Measurements from ENCODE around the gene MT1X.
A peak's percentile ranks its signal among the peaks of the same experiment; 100 is the strongest.

Gene MT1X

DNA sequence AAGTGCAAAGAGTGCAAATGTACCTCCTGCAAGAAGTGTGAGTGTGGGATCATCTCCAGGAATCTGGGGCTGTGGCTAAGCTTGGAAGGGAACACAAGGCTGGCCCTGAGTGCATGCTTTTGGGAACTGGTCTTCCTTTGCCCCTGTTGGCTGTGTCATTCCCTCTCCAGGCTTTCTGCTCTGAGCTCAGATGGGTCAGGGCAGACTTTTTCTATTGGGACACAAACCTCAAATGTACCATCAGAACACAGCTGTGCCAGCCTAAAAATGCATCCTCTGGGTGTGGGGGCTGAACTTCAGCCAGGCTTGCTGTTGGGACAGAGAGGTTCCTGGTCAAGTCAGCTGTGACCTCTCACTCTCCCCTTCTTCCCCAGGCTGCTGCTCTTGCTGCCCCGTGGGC is 29.7 kb upstream of the MT1X start:
- H2AFZ ChIP-seq (ENCODE audit: low read length) = no peak overlapping the region
- no peaks in the 10 kb centered on the region for H3F3A ChIP-seq (ENCODE audit: insufficient read depth, low read length)

GRCh38 chr16:56653218-56653617 is 29.1 kb upstream of the MT1X start:
- Histone ChIP-seq H3K9ac (ENCODE audit: low read length) (no peak overlapping the region), H3K4me2 (ENCODE audit: low read depth, low read length) (no peak overlapping the region), H3K4me1 (ENCODE audit: low read length) (no peaks in the 10 kb centered on the region), H2AFZ (ENCODE audit: low read length) (no peak overlapping the region), H4K20me1 (ENCODE audit: insufficient read depth, low read length) (no peaks in the 10 kb centered on the region), H3F3A (ENCODE audit: insufficient read depth, low read length) (no peaks in the 10 kb centered on the region), H3K9me2 (replicated peaks; ENCODE audit: insufficient read depth, low read length) (no peaks in the 10 kb centered on the region), H3K27me3 (replicated peaks; ENCODE audit: insufficient read depth, low read length) (peaks cover 45% of the 10 kb centered on the region), H3K27ac (ENCODE audit: low read length) (no peak overlapping the region), H3K4me3 (ENCODE audit: low read length) (no peak overlapping the region), H3K9me3 (replicated peaks; ENCODE audit: insufficient read depth, low read length) (no peaks in the 10 kb centered on the region), H3K36me3 (replicated peaks; ENCODE audit: insufficient read depth, low read length) (no peaks in the 10 kb centered on the region), H3K79me2 (ENCODE audit: low read length) (no peaks in the 10 kb centered on the region)
- TF ChIP-seq EZH2phosphoT487 (IDR thresholded peaks at IDR 0.05; ENCODE audit: low read length) (no peak), EZH2 (optimal IDR thresholded peaks at IDR 0.05; ENCODE audit: low read depth, low read length) (no peak), CTCF (IDR thresholded peaks at IDR 0.05; ENCODE audit: low read length) (no peak)
- DNase-seq = no peak

More for the DNA sequence above, 29.7 kb upstream of the MT1X start:
- no peak for DNase-seq
- Histone ChIP-seq H3K27me3 (replicated peaks; ENCODE audit: insufficient read depth, low read length) (peaks cover 45% of the 10 kb centered on the region), H3K79me2 (ENCODE audit: low read length) (no peaks in the 10 kb centered on the region), H3K4me1 (ENCODE audit: low read length) (no peaks in the 10 kb centered on the region), H3K36me3 (replicated peaks; ENCODE audit: insufficient read depth, low read length) (no peaks in the 10 kb centered on the region), H3K9ac (ENCODE audit: low read length) (no peak overlapping the region), H3K4me2 (ENCODE audit: low read depth, low read length) (no peak overlapping the region), H3K9me3 (replicated peaks; ENCODE audit: insufficient read depth, low read length) (no peaks in the 10 kb centered on the region), H4K20me1 (ENCODE audit: insufficient read depth, low read length) (no peaks in the 10 kb centered on the region), H3K9me2 (replicated peaks; ENCODE audit: insufficient read depth, low read length) (no peaks in the 10 kb centered on the region), H3K27ac (ENCODE audit: low read length) (no peak overlapping the region), H3K4me3 (ENCODE audit: low read length) (no peak overlapping the region)
- TF ChIP-seq EZH2 (optimal IDR thresholded peaks at IDR 0.05; ENCODE audit: low read depth, low read length) (no peak), EZH2phosphoT487 (IDR thresholded peaks at IDR 0.05; ENCODE audit: low read length) (no peak), CTCF (IDR thresholded peaks at IDR 0.05; ENCODE audit: low read length) (no peak)

DNA sequence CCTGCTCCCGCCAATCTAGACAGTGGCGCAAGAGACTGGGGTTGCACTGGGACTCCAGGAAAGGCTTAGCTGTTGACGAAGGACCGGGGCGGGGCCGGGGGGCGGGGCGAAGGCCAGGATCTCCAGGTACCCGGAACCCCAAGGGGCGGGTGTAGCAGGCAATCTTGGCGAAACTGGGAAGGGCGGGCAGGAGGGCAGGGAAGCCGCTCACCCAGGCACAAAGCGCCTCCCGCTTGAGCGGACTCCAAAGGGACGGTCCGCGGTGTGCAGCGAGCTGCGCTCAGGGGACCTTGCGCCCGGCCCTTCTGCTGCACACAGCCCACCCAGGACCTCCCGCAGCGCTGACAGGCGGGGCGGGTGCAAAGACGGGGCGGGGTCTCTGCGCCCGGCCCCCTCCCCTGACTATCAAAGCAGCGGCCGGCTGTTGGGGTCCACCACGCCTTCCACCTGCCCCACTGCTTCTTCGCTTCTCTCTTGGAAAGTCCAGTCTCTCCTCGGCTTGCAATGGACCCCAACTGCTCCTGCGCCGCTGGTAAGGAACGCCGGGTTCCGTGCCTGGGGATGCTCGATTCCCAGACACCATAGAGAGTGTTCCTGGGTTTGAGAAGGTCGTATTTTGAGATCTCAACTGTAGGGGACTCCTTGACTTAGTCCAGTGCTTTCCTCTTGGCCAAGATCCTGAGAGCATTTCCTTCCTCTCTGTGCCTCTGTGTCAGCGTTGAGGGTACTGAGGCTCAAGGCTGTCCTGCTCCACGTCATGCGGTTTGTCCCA is 24.5 kb upstream of the MT1X start, which contains the start of gene MT1F:
Gene MT1F, plus strand, starts transcription at position 405 of the 772 bp plus-strand sequence. Its CDS starts 100 bp downstream, at position 505.
- H3K4me1 ChIP-seq (ENCODE audit: low read length) = no peaks in the 10 kb centered on the region
- no peak within 1 kb of the TSS; the same call in 1 of the 2 replicates for H3K9ac ChIP-seq (ENCODE audit: low read length)
- H3K27ac ChIP-seq (ENCODE audit: low read length) = no peak within 1 kb of the TSS
- no peaks in the 10 kb centered on the region for H3K36me3 ChIP-seq (replicated peaks; ENCODE audit: insufficient read depth, low read length)
- H3K27me3 ChIP-seq (replicated peaks; ENCODE audit: insufficient read depth, low read length) = peaks cover 69% of the 10 kb centered on the region
- DNase-seq = peak; percentile 36
- H3K79me2 ChIP-seq (ENCODE audit: low read length) = no peaks in the 10 kb centered on the region
- H2AFZ ChIP-seq (ENCODE audit: low read length) = peak within 1 kb of the TSS; percentile 82
- no peaks in the 10 kb centered on the region for H3K9me2 ChIP-seq (replicated peaks; ENCODE audit: insufficient read depth, low read length)
- H3K9me3 ChIP-seq (replicated peaks; ENCODE audit: insufficient read depth, low read length) = no peaks in the 10 kb centered on the region
- H3K4me2 ChIP-seq (ENCODE audit: low read depth, low read length) = peak within 1 kb of the TSS; percentile 71
- H4K20me1 ChIP-seq (ENCODE audit: insufficient read depth, low read length) = no peaks in the 10 kb centered on the region
- H3F3A ChIP-seq (ENCODE audit: insufficient read depth, low read length) = no peaks in the 10 kb centered on the region
- H3K4me3 ChIP-seq (ENCODE audit: low read length) = peak within 1 kb of the TSS; percentile 72
- TF ChIP-seq CTCF (IDR thresholded peaks at IDR 0.05; ENCODE audit: low read length) (no peak), EZH2phosphoT487 (IDR thresholded peaks at IDR 0.05; ENCODE audit: low read length) (no peak), EZH2 (optimal IDR thresholded peaks at IDR 0.05; ENCODE audit: low read depth, low read length) (no peak)

Data from MM.1S (cell line).